RKO (cell line): ENCODE measurements around the gene ST6GAL1.
"Not testable (repeated sequence)": the region's sequence is repeated elsewhere in the genome, so short reads cannot be mapped to it uniquely, and the experiment has no call there.

Experiments used
- DNase-seq: peaks from one replicate; pipeline ENCODE4 v3.0.0-alpha.2; 2016; ENCODE audit warnings: low spot score

ST6GAL1 gene

GRCh38 chr3:186940967-186941366, 10.6 kb downstream of the ST6GAL1 start:
- DNase-seq: no peak

- DNase-seq: no peak
Observed at GRCh38 chr3:186942168-186942567, 11.8 kb downstream of the ST6GAL1 start.

- DNase-seq: no peak
Observed at GRCh38 chr3:186945255-186945823, 15.0 kb downstream of the ST6GAL1 start.

- no peak for DNase-seq
Observed at GRCh38 chr3:186946756-186947375, 16.5 kb downstream of the ST6GAL1 start.

GRCh38 chr3:186949281-186949982, 19.1 kb downstream of the ST6GAL1 start:
- DNase-seq: no peak

- no peak for DNase-seq
Observed at GRCh38 chr3:186950402-186951093, 20.2 kb downstream of the ST6GAL1 start.

GRCh38 chr3:186951640-186952552, 21.6 kb downstream of the ST6GAL1 start:
- DNase-seq: no peak

GRCh38 chr3:186953011-186953487, 22.7 kb downstream of the ST6GAL1 start:
- DNase-seq: no peak

GRCh38 chr3:186953992-186954699, 23.8 kb downstream of the ST6GAL1 start:
- not testable (repeated sequence) for DNase-seq

- DNase-seq: no peak
Observed at GRCh38 chr3:186955898-186956696, 25.8 kb downstream of the ST6GAL1 start.

- DNase-seq: no peak
Observed at GRCh38 chr3:186959029-186959624, 28.8 kb downstream of the ST6GAL1 start.

- DNase-seq: no peak
Observed at GRCh38 chr3:186960347-186960746, 30.0 kb downstream of the ST6GAL1 start.

- DNase-seq: no peak
Observed at GRCh38 chr3:186962445-186962844, 32.1 kb downstream of the ST6GAL1 start.

GRCh38 chr3:186963636-186964035, 33.3 kb downstream of the ST6GAL1 start:
- no peak for DNase-seq

- no peak for DNase-seq
Observed at GRCh38 chr3:186964071-186964470, 33.7 kb downstream of the ST6GAL1 start.

- DNase-seq: no peak
Observed at GRCh38 chr3:186964616-186965015, 34.3 kb downstream of the ST6GAL1 start.

- DNase-seq: no peak
Observed at GRCh38 chr3:186965141-186965879, 35.0 kb downstream of the ST6GAL1 start.

GRCh38 chr3:186966406-186966805, 36.1 kb downstream of the ST6GAL1 start:
- no peak for DNase-seq

GRCh38 chr3:186967236-186967635, 36.9 kb downstream of the ST6GAL1 start:
- DNase-seq: not testable (repeated sequence)
